Measurements from ENCODE around the gene CEL.
"Not testable (repeated sequence)": the region's sequence is repeated elsewhere in the genome, so short reads cannot be mapped to it uniquely, and the experiment has no call there.

CEL gene

GRCh38 chr9:133061764-133062145, at the start of gene CEL:
CEL (plus strand) TSS chr9:133061981; CDS start chr9:133062003, 22 bp downstream.
- Mint-ChIP-seq H3K36me3 (peaks cover 18 to 20% of the 10 kb centered on the region in 2 donors), H3K4me1 (peaks cover 19 to 34% of the 10 kb centered on the region in 2 donors)
- DNase-seq; H3K9me3 Mint-ChIP-seq; H3K4me3 Mint-ChIP-seq; H3K27ac Mint-ChIP-seq; H3K27me3 Mint-ChIP-seq; ATAC-seq (replicated peaks): not testable (repeated sequence)

- Mint-ChIP-seq H3K27ac (peak overlapping the region; percentile 47), H3K4me1 (no peaks in the 10 kb centered on the region), H3K36me3 (no peaks in the 10 kb centered on the region), H3K27me3 (peaks cover 12% of the 10 kb centered on the region in 2 donors), H3K9me3 (peaks cover 4 to 13% of the 10 kb centered on the region in 2 donors), H3K4me3 (no peak overlapping the region)
- DNase-seq = no peak
- no peak for ATAC-seq (replicated peaks)
Observed at GRCh38 chr9:133014696-133015095, 47.1 kb upstream of the CEL start.

- Mint-ChIP-seq H3K36me3 (peaks cover 0 to 4% of the 10 kb centered on the region in 2 donors), H3K9me3 (no peaks in the 10 kb centered on the region), H3K4me3 (no peak overlapping the region), H3K27ac (peak overlapping the region; percentile 31), H3K4me1 (peaks cover 5 to 12% of the 10 kb centered on the region in 2 donors), H3K27me3 (no peaks in the 10 kb centered on the region)
- DNase-seq = no peak
- no peak for ATAC-seq (replicated peaks)
Observed at GRCh38 chr9:133023117-133023890, 38.5 kb upstream of the CEL start.

GRCh38 chr9:133026426-133026825, 35.4 kb upstream of the CEL start:
- Mint-ChIP-seq H3K36me3 (peaks cover 6 to 9% of the 10 kb centered on the region in 2 donors), H3K9me3 (peaks cover 0 to 1% of the 10 kb centered on the region in 2 donors), H3K27me3 (no peaks in the 10 kb centered on the region), H3K4me3 (no peak overlapping the region), H3K4me1 (peaks cover 13 to 28% of the 10 kb centered on the region in 2 donors), H3K27ac (no peak overlapping the region)
- DNase-seq = no peak
- no peak for ATAC-seq (replicated peaks)

GRCh38 chr9:133027134-133027533, 34.6 kb upstream of the CEL start:
- Mint-ChIP-seq H3K27me3 (no peaks in the 10 kb centered on the region), H3K36me3 (peaks cover 13 to 15% of the 10 kb centered on the region in 2 donors), H3K27ac (no peak overlapping the region), H3K4me1 (peaks cover 20 to 36% of the 10 kb centered on the region in 2 donors), H3K9me3 (peaks cover 0 to 4% of the 10 kb centered on the region in 2 donors), H3K4me3 (no peak overlapping the region)
- ATAC-seq (replicated peaks) = no peak
- DNase-seq = no peak

- peaks cover 27 to 45% of the 10 kb centered on the region in 2 donors for H3K4me1 Mint-ChIP-seq
- no peak for ATAC-seq (replicated peaks)
- no peak overlapping the region for H3K27ac Mint-ChIP-seq
Observed at GRCh38 chr9:133028221-133028620, 33.6 kb upstream of the CEL start.

GRCh38 chr9:133029994-133030316, 31.8 kb upstream of the CEL start:
- H3K27ac Mint-ChIP-seq = peak overlapping the region; percentile 96
- peaks cover 0 to 4% of the 10 kb centered on the region in 2 donors for H3K9me3 Mint-ChIP-seq
- H3K36me3 Mint-ChIP-seq = peaks cover 16 to 21% of the 10 kb centered on the region in 2 donors
- H3K4me1 Mint-ChIP-seq = peaks cover 34 to 56% of the 10 kb centered on the region in 2 donors
- peak overlapping the region; percentile 90 to 99 for H3K4me3 Mint-ChIP-seq
- ATAC-seq (replicated peaks) (peak; percentile 25 to 27), DNase-seq (no peak)
- H3K27me3 Mint-ChIP-seq = no peaks in the 10 kb centered on the region

More at GRCh38 chr9:133028221-133028620, 33.6 kb upstream of the CEL start:
- no peaks in the 10 kb centered on the region for H3K27me3 Mint-ChIP-seq
- DNase-seq = no peak
- peaks cover 16 to 21% of the 10 kb centered on the region in 2 donors for H3K36me3 Mint-ChIP-seq
- H3K4me3 Mint-ChIP-seq = no peak overlapping the region
- peaks cover 0 to 4% of the 10 kb centered on the region in 2 donors for H3K9me3 Mint-ChIP-seq

- Mint-ChIP-seq H3K27ac (peak within 1 kb of the TSS; percentile 96), H3K27me3 (no peaks in the 10 kb centered on the region), H3K4me3 (peak within 1 kb of the TSS; percentile 90 to 99), H3K9me3 (peaks cover 0 to 4% of the 10 kb centered on the region in 2 donors), H3K4me1 (peaks cover 34 to 56% of the 10 kb centered on the region in 2 donors), H3K36me3 (peaks cover 16 to 21% of the 10 kb centered on the region in 2 donors)
- DNase-seq = peak; percentile 94
- peak; percentile 96 for ATAC-seq (replicated peaks)
Observed at GRCh38 chr9:133030317-133031129, 31.3 kb upstream of the CEL start, which contains the start of gene GTF3C5. GTF3C5 (plus strand) TSS chr9:133030997; CDS start chr9:133031012, 15 bp downstream.

- H3K4me3 Mint-ChIP-seq = peak overlapping the region; percentile 90 to 99
- peaks cover 34 to 56% of the 10 kb centered on the region in 2 donors for H3K4me1 Mint-ChIP-seq
Observed at GRCh38 chr9:133031130-133031422, 30.7 kb upstream of the CEL start.

GRCh38 chr9:133031496-133031911, 30.3 kb upstream of the CEL start:
- DNase-seq = no peak
- Mint-ChIP-seq H3K9me3 (peaks cover 0 to 4% of the 10 kb centered on the region in 2 donors), H3K27me3 (no peaks in the 10 kb centered on the region), H3K4me3 (peak overlapping the region; percentile 90 to 99), H3K4me1 (peaks cover 34 to 56% of the 10 kb centered on the region in 2 donors), H3K27ac (peak overlapping the region; percentile 96), H3K36me3 (peaks cover 16 to 21% of the 10 kb centered on the region in 2 donors)
- ATAC-seq (replicated peaks) = no peak

More at GRCh38 chr9:133031130-133031422, 30.7 kb upstream of the CEL start:
- Mint-ChIP-seq H3K9me3 (peaks cover 0 to 4% of the 10 kb centered on the region in 2 donors), H3K27ac (peak overlapping the region; percentile 96), H3K36me3 (peaks cover 16 to 21% of the 10 kb centered on the region in 2 donors), H3K27me3 (no peaks in the 10 kb centered on the region)
- DNase-seq (no peak), ATAC-seq (replicated peaks) (no peak)

GRCh38 chr9:133032171-133032570, 29.6 kb upstream of the CEL start:
- Mint-ChIP-seq H3K9me3 (peaks cover 0 to 4% of the 10 kb centered on the region in 2 donors), H3K27ac (no peak overlapping the region), H3K4me3 (peak overlapping the region; percentile 90 to 99), H3K4me1 (peaks cover 34 to 54% of the 10 kb centered on the region in 2 donors), H3K36me3 (peaks cover 16 to 21% of the 10 kb centered on the region in 2 donors), H3K27me3 (no peaks in the 10 kb centered on the region)
- no peak for DNase-seq
- no peak for ATAC-seq (replicated peaks)

GRCh38 chr9:133035669-133036068, 26.1 kb upstream of the CEL start:
- peaks cover 13 to 36% of the 10 kb centered on the region in 2 donors for H3K36me3 Mint-ChIP-seq
- H3K27me3 Mint-ChIP-seq = no peaks in the 10 kb centered on the region
- H3K27ac Mint-ChIP-seq = no peak overlapping the region
- H3K4me1 Mint-ChIP-seq = peaks cover 32 to 40% of the 10 kb centered on the region in 2 donors
- ATAC-seq (replicated peaks) = no peak
- H3K4me3 Mint-ChIP-seq = no peak overlapping the region
- no peak for DNase-seq
- peaks cover 0 to 4% of the 10 kb centered on the region in 2 donors for H3K9me3 Mint-ChIP-seq

GRCh38 chr9:133037775-133038515, 23.8 kb upstream of the CEL start:
- H3K27ac Mint-ChIP-seq = no peak overlapping the region
- peaks cover 12 to 30% of the 10 kb centered on the region in 2 donors for H3K36me3 Mint-ChIP-seq
- H3K27me3 Mint-ChIP-seq = no peaks in the 10 kb centered on the region
- H3K4me1 Mint-ChIP-seq = peaks cover 16 to 22% of the 10 kb centered on the region in 2 donors
- ATAC-seq (replicated peaks) = no peak
- H3K4me3 Mint-ChIP-seq = no peak overlapping the region
- no peaks in the 10 kb centered on the region for H3K9me3 Mint-ChIP-seq
- no peak for DNase-seq
